Activated T-cell treated with anti-CD3 and anti-CD28 coated beads, Interleukin-2, amount 50 U/mL, for 72 hours (primary cell): ENCODE results near the gene ATP6V1F. TPM values are rescaled to one million over a fixed set of nuclear protein-coding genes. Genes with fewer than 3 reads are reported as not detected.

Source experiments
- ATAC-seq, 2 donors: fragments of 150-1000 bp; cut with Tn5 transposase; replicated peaks in 1 of 2; 2 replicates each; pipeline ENCODE4 v1.10.0; 2021; ENCODE audit warnings: moderate library complexity in 2 of 2, mild to moderate bottlenecking in 1 of 2
- DNase-seq, 2 donors: peaks; one replicate each; pipeline ENCODE4 v3.0.0; 2021 to 2022; ENCODE audit warnings: mixed read lengths in 1 of 2
- H3K27ac Mint-ChIP-seq: one replicate; pipeline ENCODE4 v1.8.0; 2022; ENCODE audit warnings: mild to moderate bottlenecking, moderate library complexity, mixed read lengths
- H3K27me3 Mint-ChIP-seq: one replicate; pipeline ENCODE4 v1.8.0; 2022; ENCODE audit warnings: low read depth, mixed read lengths
- H3K36me3 Mint-ChIP-seq, 2 donors: one replicate each; pipeline ENCODE4 v1.8.0; 2022; ENCODE audit warnings: mixed read lengths in 2 of 2, mild to moderate bottlenecking in 1 of 2; ENCODE audit not compliant: insufficient read depth in 2 of 2
- H3K4me1 Mint-ChIP-seq: one replicate; pipeline ENCODE4 v1.8.0; 2022; ENCODE audit warnings: low read depth, mixed read lengths
- H3K4me3 Mint-ChIP-seq, 2 donors: one replicate each; pipeline ENCODE4 v1.8.0; 2022; ENCODE audit warnings: mild to moderate bottlenecking in 2 of 2, mixed read lengths in 2 of 2, moderate library complexity in 2 of 2
- H3K9me3 Mint-ChIP-seq, 2 donors: one replicate each; pipeline ENCODE4 v1.8.0; 2022; ENCODE audit warnings: mixed read lengths in 2 of 2
- total RNA-seq, 2 donors: library from RNA; stranded (reverse); gene quantifications; one replicate each; pipeline ENCODE4 v1.2.3, GENCODE V29; 2022

The ATP6V1F gene, protein sequence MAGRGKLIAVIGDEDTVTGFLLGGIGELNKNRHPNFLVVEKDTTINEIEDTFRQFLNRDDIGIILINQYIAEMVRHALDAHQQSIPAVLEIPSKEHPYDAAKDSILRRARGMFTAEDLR
- total RNA-seq: 10 to 100 TPM; 68.3 to 73.3 TPM

DNA sequence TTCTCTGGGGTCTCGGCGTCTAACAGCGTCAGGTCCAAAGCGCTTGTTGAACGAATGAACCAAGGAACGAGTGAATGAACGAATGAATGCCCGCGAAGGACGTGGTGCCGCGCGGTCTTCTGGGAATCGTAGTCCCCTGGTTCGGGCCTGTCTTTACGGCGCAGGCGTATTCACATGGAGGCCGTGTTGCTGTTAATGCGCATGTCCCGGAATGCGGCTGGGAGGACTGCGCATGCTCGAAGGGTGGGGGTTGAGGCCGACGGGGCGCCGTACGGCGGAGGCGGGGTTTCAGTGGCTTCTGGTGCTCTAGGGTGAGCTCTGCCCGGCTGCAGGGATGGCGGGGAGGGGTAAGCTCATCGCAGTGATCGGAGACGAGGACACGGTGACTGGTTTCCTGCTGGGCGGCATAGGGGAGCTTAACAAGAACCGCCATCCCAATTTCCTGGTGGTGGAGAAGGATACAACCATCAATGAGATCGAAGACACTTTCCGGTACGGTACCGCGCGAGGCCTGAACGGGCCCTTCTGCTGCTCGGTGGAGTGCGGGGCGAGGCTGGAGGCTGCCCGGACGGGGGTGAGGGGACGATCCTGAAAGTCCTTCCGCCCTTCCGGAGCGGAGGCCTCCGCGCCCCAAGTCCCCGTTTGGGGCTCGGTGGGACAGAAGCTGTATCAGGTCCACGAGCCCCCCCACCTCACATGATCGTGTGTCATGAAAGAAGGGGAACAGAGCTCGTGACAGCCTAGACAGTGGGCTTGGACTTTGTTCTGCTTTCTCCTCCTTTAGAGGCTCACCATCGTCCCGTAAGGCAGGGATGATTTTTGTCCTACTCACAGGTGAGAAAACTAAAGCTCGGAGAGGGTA is at the start of gene ATP6V1F:
Gene ATP6V1F, plus strand, starts transcription at position 286 of the 862 bp plus-strand sequence. Its CDS starts 49 bp downstream, at position 335.
- peak within 1 kb of the TSS; percentile 92 to 95 for H3K4me3 Mint-ChIP-seq
- H3K36me3 Mint-ChIP-seq: peaks cover 2% of the 10 kb centered on the region in 2 donors
- peaks cover 33% of the 10 kb centered on the region for H3K4me1 Mint-ChIP-seq
- ATAC-seq (peak; percentile 94), DNase-seq (peak; percentile 99 to 100)
- peak within 1 kb of the TSS; percentile 91 for H3K27ac Mint-ChIP-seq
- no peaks in the 10 kb centered on the region for H3K27me3 Mint-ChIP-seq
- H3K9me3 Mint-ChIP-seq: no peaks in the 10 kb centered on the region

DNA sequence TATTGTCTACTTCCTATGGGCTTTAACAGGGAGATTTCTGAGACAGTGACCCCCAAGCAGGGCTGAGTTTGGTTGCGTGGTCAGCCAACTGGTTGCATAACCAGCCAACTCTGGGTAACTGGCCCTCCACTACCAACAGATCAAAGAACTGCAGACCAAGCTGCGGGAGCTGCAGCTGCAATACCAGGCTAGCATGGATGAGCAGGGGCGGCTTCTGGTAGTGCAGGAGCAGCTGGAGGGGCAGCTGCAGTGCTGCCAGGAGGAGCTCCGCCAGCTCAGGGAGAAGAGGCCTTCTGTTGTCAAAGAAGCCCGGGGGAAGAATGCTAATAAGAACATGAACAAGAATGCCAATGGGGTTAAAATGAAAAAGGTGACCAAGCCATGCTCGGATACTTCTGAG is 48.2 kb upstream of the ATP6V1F start:
- Mint-ChIP-seq H3K4me1 (no peaks in the 10 kb centered on the region), H3K9me3 (no peaks in the 10 kb centered on the region), H3K27me3 (peaks cover 5% of the 10 kb centered on the region), H3K27ac (no peak overlapping the region), H3K36me3 (no peaks in the 10 kb centered on the region), H3K4me3 (no peak overlapping the region)
- ATAC-seq: no peak
- DNase-seq: no peak

- Mint-ChIP-seq H3K9me3 (no peaks in the 10 kb centered on the region), H3K27me3 (peaks cover 5% of the 10 kb centered on the region), H3K4me1 (peaks cover 5% of the 10 kb centered on the region), H3K27ac (no peak overlapping the region), H3K36me3 (no peaks in the 10 kb centered on the region), H3K4me3 (no peak overlapping the region)
- ATAC-seq (no peak), DNase-seq (no peak)
Measured at GRCh38 chr7:128815289-128815942, 47.2 kb upstream of the ATP6V1F start.

DNA sequence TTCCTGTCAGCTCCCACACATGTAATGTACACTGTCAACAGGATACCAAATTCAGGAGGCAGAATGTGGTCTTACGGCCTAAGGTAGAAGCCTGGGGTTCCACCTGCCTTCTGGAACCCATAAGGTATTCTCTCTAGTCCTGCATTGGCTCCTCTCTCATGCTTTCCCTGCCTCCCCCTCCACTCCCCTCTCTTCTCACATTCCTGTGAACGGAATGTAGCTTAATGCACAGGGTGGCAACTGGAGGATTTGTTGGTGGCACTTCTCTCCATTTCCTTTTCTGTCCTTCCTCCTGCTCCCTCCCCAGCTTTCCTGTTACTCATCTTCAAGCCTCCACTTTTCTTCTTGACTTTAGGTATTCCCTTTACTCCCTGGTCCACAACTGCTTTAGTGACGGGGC is 44.0 kb upstream of the ATP6V1F start:
- Mint-ChIP-seq H3K27me3 (peaks cover 10% of the 10 kb centered on the region), H3K4me3 (no peak overlapping the region), H3K36me3 (no peaks in the 10 kb centered on the region), H3K27ac (no peak overlapping the region), H3K9me3 (no peaks in the 10 kb centered on the region), H3K4me1 (peaks cover 5% of the 10 kb centered on the region)
- DNase-seq (no peak), ATAC-seq (no peak)

DNA sequence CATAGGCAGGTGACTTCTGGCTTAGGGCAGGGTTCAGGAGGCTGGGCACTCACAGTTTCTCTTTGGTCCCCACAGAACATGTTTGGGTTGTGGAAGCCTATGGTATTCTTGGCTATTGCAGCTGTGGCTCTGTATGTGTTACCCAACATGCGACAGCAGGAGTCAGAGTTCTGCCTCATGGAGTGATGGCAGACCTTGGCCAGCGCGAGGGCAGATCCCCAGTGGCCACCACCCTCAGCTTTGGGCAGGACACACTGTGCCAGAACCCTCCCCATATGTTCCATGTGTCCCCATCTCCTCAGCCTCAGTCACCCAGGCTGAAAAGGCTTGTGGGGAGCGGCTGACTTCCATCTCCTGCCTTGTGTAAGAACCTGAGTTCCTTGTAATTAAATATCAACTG is 40.9 kb upstream of the ATP6V1F start:
- H3K36me3 Mint-ChIP-seq: no peaks in the 10 kb centered on the region
- no peak overlapping the region for H3K4me3 Mint-ChIP-seq
- no peak overlapping the region for H3K27ac Mint-ChIP-seq
- no peaks in the 10 kb centered on the region for H3K9me3 Mint-ChIP-seq
- DNase-seq (no peak), ATAC-seq (no peak)
- H3K27me3 Mint-ChIP-seq: peaks cover 10% of the 10 kb centered on the region
- peaks cover 5% of the 10 kb centered on the region for H3K4me1 Mint-ChIP-seq

- no peak for ATAC-seq
- no peak for DNase-seq
- no peak overlapping the region for H3K4me3 Mint-ChIP-seq
- no peaks in the 10 kb centered on the region for H3K36me3 Mint-ChIP-seq
- H3K27me3 Mint-ChIP-seq: peaks cover 40% of the 10 kb centered on the region
- no peak overlapping the region for H3K27ac Mint-ChIP-seq
- peaks cover 10% of the 10 kb centered on the region for H3K4me1 Mint-ChIP-seq
- H3K9me3 Mint-ChIP-seq: no peaks in the 10 kb centered on the region
Measured at GRCh38 chr7:128826512-128826911, 36.1 kb upstream of the ATP6V1F start.

DNA sequence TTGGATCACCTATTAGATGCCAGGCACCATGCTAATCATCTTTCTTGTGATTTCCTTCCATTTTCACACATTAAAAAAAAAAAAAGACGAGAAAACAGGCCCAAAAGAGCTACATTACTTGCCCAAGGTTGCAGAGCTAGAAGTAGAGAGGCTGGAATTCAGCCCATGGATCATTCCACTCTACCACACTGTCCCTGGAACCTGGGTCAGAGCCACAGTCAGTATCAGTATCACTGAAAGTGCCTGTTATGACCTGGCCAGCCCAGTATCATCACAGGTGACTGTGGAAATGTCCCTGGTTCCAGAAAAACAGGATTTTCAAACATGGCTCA is 35.8 kb upstream of the ATP6V1F start:
- no peak for ATAC-seq

GRCh38 chr7:128827248-128827958 is 35.3 kb upstream of the ATP6V1F start:
- DNase-seq: no peak
- peaks cover 13% of the 10 kb centered on the region for H3K4me1 Mint-ChIP-seq
- H3K27ac Mint-ChIP-seq: no peak overlapping the region
- no peaks in the 10 kb centered on the region for H3K9me3 Mint-ChIP-seq
- no peak overlapping the region for H3K4me3 Mint-ChIP-seq
- H3K36me3 Mint-ChIP-seq: no peaks in the 10 kb centered on the region
- no peak for ATAC-seq
- peaks cover 40% of the 10 kb centered on the region for H3K27me3 Mint-ChIP-seq

More for the DNA sequence above, 35.8 kb upstream of the ATP6V1F start:
- no peak for DNase-seq
- Mint-ChIP-seq H3K4me1 (peaks cover 13% of the 10 kb centered on the region), H3K9me3 (no peaks in the 10 kb centered on the region), H3K4me3 (no peak overlapping the region), H3K27ac (no peak overlapping the region), H3K36me3 (no peaks in the 10 kb centered on the region), H3K27me3 (peaks cover 44% of the 10 kb centered on the region)

GRCh38 chr7:128827971-128828711 is 34.5 kb upstream of the ATP6V1F start:
- DNase-seq: no peak
- no peak for ATAC-seq
- H3K36me3 Mint-ChIP-seq: no peaks in the 10 kb centered on the region
- peaks cover 13% of the 10 kb centered on the region for H3K4me1 Mint-ChIP-seq
- H3K4me3 Mint-ChIP-seq: no peak overlapping the region
- H3K9me3 Mint-ChIP-seq: no peaks in the 10 kb centered on the region
- no peak overlapping the region for H3K27ac Mint-ChIP-seq
- H3K27me3 Mint-ChIP-seq: peaks cover 39% of the 10 kb centered on the region

- peaks cover 42% of the 10 kb centered on the region for H3K27me3 Mint-ChIP-seq
- H3K9me3 Mint-ChIP-seq: no peaks in the 10 kb centered on the region
- DNase-seq (no peak), ATAC-seq (no peak)
- no peaks in the 10 kb centered on the region for H3K36me3 Mint-ChIP-seq
- H3K4me3 Mint-ChIP-seq: peak overlapping the region in 1 of 2 donors; percentile 20
- H3K4me1 Mint-ChIP-seq: peaks cover 13% of the 10 kb centered on the region
- no peak overlapping the region for H3K27ac Mint-ChIP-seq
Measured at GRCh38 chr7:128829391-128830166, 33.1 kb upstream of the ATP6V1F start.

DNA sequence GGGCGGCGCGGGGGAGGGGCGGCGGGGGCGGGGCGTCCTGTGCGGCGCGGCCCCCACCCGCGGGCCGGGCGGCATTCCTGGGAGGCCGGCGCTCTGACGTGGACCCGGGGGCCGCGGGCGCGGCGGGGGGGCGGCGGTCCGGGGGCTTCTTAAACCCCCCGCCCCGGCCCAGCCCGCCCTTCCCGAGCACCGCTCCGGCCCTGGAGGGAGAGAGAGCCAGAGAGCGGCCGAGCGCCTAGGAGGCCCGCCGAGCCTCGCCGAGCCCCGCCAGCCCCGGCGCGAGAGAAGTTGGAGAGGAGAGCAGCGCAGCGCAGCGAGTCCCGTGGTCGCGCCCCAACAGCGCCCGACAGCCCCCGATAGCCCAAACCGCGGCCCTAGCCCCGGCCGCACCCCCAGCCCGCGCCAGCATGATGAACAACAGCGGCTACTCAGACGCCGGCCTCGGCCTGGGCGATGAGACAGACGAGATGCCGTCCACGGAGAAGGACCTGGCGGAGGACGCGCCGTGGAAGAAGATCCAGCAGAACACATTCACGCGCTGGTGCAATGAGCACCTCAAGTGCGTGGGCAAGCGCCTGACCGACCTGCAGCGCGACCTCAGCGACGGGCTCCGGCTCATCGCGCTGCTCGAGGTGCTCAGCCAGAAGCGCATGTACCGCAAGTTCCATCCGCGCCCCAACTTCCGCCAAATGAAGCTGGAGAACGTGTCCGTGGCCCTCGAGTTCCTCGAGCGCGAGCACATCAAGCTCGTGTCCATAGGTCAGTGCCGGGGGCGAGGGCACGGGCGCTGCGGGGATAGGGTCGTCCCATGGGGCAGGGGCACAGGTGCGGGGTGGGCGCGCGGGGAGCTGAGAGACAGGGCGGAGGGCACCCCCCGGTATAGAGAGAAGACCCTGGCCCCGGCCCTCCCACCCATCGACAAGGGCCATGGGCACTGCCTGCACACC is 32.2 kb upstream of the ATP6V1F start, which contains the start of gene FLNC:
Gene FLNC, plus strand, starts transcription at position 176 of the 947 bp plus-strand sequence. Its CDS starts 232 bp downstream, at position 408.
- Mint-ChIP-seq H3K27ac (no peak within 1 kb of the TSS), H3K4me3 (peak within 1 kb of the TSS; percentile 83 to 88), H3K36me3 (no peaks in the 10 kb centered on the region), H3K27me3 (peaks cover 45% of the 10 kb centered on the region), H3K4me1 (peaks cover 13% of the 10 kb centered on the region), H3K9me3 (no peaks in the 10 kb centered on the region)
- ATAC-seq: peak; percentile 71
- DNase-seq: peak; percentile 39 to 49
